GM19025 (cell line): Measurements from ENCODE around the gene TMPRSS11F.

ENCODE experiments used
- ATAC-seq: cut with Tn5 transposase; IDR thresholded peaks from one replicate; pipeline ENCODE4 v1.9.1; 2021; ENCODE audit warnings: mild to moderate bottlenecking, low read depth, moderate library complexity; ENCODE audit not compliant: unreplicated experiment

Gene TMPRSS11F

GRCh38 chr4:68079928-68080327 lies 49.7 kb downstream of the TMPRSS11F start:
- no peak for ATAC-seq

GRCh38 chr4:68077737-68078136 lies 51.9 kb downstream of the TMPRSS11F start:
- no peak for ATAC-seq

GRCh38 chr4:68077301-68077700 lies 52.4 kb downstream of the TMPRSS11F start:
- no peak for ATAC-seq

GRCh38 chr4:68076194-68076593 lies 53.5 kb downstream of the TMPRSS11F start:
- no peak for ATAC-seq

- ATAC-seq, result no peak
Measured at GRCh38 chr4:68074397-68074796, 55.3 kb downstream of the TMPRSS11F start.

- ATAC-seq, result no peak
Measured at GRCh38 chr4:68070302-68070701, 59.4 kb downstream of the TMPRSS11F start.

GRCh38 chr4:68062501-68062900 lies 67.2 kb downstream of the TMPRSS11F start:
- ATAC-seq, result no peak

GRCh38 chr4:68038272-68038671 lies 91.4 kb downstream of the TMPRSS11F start:
- no peak for ATAC-seq

- no peak for ATAC-seq
Measured at GRCh38 chr4:68021185-68021584, 108.5 kb downstream of the TMPRSS11F start.

- ATAC-seq, result no peak
Measured at GRCh38 chr4:68011684-68012083, 118.0 kb downstream of the TMPRSS11F start.
